GM12892 (cell line): ENCODE measurements around the gene GLP1R.
A peak's percentile ranks its signal among the peaks of the same experiment; 100 is the strongest.

ENCODE experiments used
- DNase-seq: peaks from one replicate; pipeline ENCODE4 v3.0.0; 2011; ENCODE audit not compliant: insufficient read length
- FAIRE-seq: peaks from 2 replicates; lab custom pipeline; 2011; peaks lifted over from hg19 to GRCh38; lab: Jason Lieb, UNC
- POLR2A ChIP-seq: IDR thresholded peaks from 2 replicates; pipeline ENCODE4 v1.6.1; 2011; ENCODE audit warnings: low read depth, low read length, control low read depth
- POLR2AphosphoS5 ChIP-seq: IDR thresholded peaks from 2 replicates; pipeline ENCODE4 v1.6.1; 2011; ENCODE audit warnings: low read depth, low read length, control low read depth
- TAF1 ChIP-seq: IDR thresholded peaks from 2 replicates; pipeline ENCODE4 v1.6.1; 2011; ENCODE audit warnings: low read depth, mild to moderate bottlenecking, control low read depth, low read length, borderline replicate concordance

The GLP1R gene

GRCh38 chr6:39083231-39083634 lies 34.7 kb downstream of the GLP1R start:
- TF ChIP-seq POLR2AphosphoS5, result no peak
- TF ChIP-seq TAF1, result no peak
- no peak for TF ChIP-seq POLR2A
- no peak for DNase-seq
- FAIRE-seq, result no peak

GRCh38 chr6:39084506-39084905 lies 35.9 kb downstream of the GLP1R start:
- TF ChIP-seq POLR2A (no peak), POLR2AphosphoS5 (no peak), TAF1 (no peak)
- FAIRE-seq (no peak), DNase-seq (no peak)

DNA sequence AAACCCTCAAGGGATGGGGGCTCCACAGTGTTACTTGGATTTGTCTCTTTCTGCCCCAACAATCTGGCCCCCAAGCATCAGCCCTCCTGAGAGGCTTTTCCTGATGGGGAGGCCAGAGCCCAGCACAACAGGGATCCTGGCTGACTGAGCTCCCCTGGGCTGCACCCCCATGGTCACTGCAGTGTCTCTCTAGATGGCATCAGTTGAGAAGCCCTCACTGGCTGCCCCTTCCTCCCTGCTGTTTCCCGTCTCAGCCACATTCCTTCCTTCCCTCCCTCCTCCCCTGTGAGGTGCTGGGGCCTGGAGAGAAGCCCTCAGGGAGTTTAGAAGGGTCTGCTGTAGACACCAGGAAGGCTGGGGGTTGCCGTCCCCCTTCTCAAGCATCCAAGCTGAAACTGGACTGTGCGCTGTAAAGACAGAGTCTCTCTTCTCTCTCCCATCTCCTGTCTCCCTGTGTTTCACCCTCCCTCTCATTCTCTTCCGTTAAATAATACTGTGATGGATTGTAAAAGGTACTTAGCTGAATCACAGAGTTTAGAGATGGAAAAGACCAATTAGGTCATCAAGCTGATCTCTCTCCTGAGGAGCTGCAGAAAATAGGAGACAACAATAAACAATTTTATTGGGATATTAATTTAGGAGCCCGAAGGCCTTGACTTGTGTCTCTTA lies 36.7 kb downstream of the GLP1R start:
- no peak for FAIRE-seq
- TF ChIP-seq TAF1, result no peak
- no peak for TF ChIP-seq POLR2AphosphoS5
- no peak for TF ChIP-seq POLR2A
- DNase-seq, result no peak

DNA sequence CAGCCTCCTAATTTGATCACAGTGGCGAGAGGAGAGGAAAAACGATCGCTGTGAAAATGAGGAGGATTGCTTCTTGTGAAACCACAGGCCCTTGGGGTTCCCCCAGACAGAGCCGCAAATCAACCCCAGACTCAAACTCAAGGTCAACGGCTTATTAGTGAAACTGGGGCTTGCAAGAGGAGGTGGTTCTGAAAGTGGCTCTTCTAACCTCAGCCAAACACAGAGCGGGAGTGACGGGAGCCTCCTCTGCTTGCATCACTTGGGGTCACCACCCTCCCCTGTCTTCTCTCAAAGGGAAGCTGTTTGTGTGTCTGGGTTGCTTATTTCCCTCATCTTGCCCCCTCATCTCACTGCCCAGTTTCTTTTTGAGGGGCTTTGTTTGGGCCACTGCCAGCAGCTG lies 37.7 kb downstream of the GLP1R start:
- FAIRE-seq, result peak; percentile 44
- no peak for DNase-seq
- no peak for TF ChIP-seq POLR2AphosphoS5
- TF ChIP-seq TAF1, result no peak
- TF ChIP-seq POLR2A, result no peak

DNA sequence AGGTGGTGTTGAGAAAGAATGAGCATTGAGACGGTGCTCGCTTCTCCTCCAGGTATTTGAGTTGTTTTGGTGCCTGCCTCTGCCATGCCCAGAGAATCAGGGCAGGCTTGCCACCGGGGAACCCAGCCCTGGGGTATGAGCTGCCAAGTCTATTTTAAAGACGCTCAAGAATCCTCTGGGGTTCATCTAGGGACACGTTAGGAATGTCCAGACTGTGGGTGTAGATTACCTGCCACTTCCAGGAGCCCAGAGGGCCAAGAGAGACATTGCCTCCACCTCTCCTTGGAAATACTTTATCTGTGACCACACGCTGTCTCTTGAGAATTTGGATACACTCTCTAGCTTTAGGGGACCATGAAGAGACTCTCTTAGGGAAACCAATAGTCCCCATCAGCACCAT lies 38.1 kb downstream of the GLP1R start:
- TF ChIP-seq POLR2AphosphoS5 (no peak), POLR2A (no peak), TAF1 (no peak)
- DNase-seq, result no peak
- FAIRE-seq, result no peak

GRCh38 chr6:39087197-39087596 lies 38.6 kb downstream of the GLP1R start:
- FAIRE-seq, result no peak
- no peak for TF ChIP-seq POLR2A
- no peak for TF ChIP-seq POLR2AphosphoS5
- TF ChIP-seq TAF1, result no peak

DNA sequence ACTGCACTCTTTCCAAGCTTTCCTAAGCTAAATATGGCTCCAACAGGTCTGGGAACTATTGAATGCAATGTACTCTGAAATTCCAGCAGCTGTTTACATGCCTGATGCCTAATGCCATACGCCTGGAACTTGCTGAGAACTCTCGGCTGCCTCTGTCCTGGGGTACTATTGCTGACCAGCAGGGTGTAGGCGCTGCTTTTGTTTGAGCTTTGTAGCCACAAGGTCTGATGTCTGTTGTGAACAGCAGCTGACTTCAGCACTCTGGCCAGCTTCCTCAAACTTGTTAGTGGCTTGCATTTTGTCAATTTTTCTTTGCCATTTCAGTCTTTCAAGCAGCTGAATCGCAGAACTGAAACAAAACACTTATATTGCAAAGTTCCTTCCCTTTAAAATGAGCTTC lies 39.8 kb downstream of the GLP1R start:
- DNase-seq, result no peak
- no peak for TF ChIP-seq POLR2AphosphoS5
- TF ChIP-seq TAF1, result no peak
- TF ChIP-seq POLR2A, result no peak
- no peak for FAIRE-seq

More at GRCh38 chr6:39087197-39087596, 38.6 kb downstream of the GLP1R start:
- no peak for DNase-seq

DNA sequence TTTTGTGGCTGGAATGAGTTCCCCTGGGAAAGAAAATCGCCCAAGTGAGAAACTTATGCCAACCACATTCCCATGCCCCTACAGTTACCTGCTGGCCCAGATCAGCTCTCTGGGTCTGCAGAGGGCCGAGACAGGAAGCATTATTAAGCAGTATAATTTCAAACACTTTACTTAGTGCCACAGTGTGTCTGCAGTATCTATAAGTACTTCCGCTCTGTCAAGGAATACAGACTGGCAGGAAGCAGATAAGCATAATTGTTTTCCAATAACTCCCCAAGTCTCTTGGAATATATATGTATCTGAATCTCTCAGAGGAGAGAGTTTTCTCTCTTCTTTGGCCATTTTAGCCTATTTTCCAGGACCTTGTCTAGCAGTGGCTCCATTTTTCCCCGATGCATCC lies 41.5 kb downstream of the GLP1R start:
- TF ChIP-seq TAF1 (no peak), POLR2A (no peak), POLR2AphosphoS5 (no peak)
- no peak for FAIRE-seq
- DNase-seq, result no peak

DNA sequence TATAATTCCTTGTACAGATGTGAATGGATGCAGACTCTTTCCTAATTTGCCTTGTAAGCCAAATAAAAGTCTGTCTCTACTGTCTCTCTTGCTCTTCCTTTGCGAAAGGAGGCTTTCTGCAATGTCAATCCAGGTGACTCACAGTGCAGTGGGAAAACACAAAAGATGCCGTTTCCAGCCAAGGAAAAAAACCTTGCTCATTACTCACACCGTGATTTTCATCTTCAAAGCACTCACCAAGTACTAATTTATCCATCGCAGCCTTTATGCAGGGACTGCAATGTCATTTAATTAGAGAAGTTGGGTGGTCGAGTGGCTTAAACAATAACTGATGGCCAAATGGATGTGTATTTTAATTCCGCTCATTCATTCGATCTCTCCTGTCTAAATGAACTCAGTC lies 42.6 kb downstream of the GLP1R start:
- TF ChIP-seq POLR2AphosphoS5 (no peak), POLR2A (no peak), TAF1 (no peak)
- DNase-seq (no peak), FAIRE-seq (no peak)

DNA sequence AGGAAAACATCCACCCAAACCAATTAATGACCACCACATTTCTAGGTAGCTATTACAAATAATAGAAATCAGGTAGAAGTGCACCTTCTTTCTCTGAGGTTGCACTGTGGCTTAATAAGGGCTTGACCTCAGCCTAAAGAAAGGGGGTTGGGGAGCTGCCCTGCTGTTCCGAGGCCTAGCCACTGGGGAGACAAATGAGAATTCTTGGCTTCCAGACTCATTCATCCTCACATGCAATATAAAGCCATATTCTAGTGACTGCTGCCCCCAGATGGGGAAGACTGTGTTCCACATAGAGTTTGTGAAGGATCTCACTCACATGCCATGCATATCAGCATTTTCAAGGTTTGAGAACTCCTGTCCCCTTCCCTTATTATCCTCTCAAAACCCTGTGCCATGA lies 43.5 kb downstream of the GLP1R start:
- FAIRE-seq, result no peak
- DNase-seq, result no peak
- no peak for TF ChIP-seq POLR2A

DNA sequence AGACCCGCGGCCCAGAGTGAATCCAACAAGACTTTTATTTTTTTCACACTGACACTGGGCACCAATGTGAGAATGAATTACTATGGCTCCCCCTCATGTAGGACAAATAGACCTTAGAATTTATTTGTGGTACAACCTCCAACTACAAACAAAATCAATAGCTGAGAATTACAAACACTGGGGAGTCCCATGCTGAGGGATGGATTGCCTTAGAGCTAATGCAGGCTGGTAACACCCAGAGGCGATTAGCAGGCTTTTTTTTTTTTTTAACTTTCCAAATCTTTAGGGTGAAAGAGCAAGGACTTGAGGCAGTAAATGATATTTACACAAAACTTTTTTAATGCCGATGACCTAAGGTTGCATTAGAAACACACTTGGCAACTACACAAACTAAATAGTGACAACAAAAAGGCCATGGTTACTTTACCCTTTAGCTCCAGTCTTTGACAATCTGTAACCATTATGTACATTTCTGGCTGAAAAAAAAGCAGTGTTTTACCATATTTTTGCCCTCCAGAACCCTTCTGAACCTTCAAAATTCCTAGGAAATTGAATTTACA lies 44.6 kb downstream of the GLP1R start:
- no peak for TF ChIP-seq POLR2AphosphoS5
- no peak for TF ChIP-seq TAF1
- TF ChIP-seq POLR2A, result no peak
- no peak for DNase-seq
- no peak for FAIRE-seq

GRCh38 chr6:39095578-39095977 lies 47.0 kb downstream of the GLP1R start:
- FAIRE-seq (no peak), DNase-seq (no peak)
- no peak for TF ChIP-seq POLR2AphosphoS5
- TF ChIP-seq POLR2A, result no peak
- no peak for TF ChIP-seq TAF1

- DNase-seq (no peak), FAIRE-seq (no peak)
- TF ChIP-seq TAF1, result no peak
- no peak for TF ChIP-seq POLR2A
- no peak for TF ChIP-seq POLR2AphosphoS5
Measured at GRCh38 chr6:39100358-39100757, 51.8 kb downstream of the GLP1R start.
